Ovary (tissue), 9 donors: ENCODE results near the gene PDYN. TPM values are rescaled to one million over a fixed set of nuclear protein-coding genes. Genes with fewer than 3 reads are reported as not detected.

Experiments
- DNase-seq, 5 donors: peaks; one replicate each; pipeline ENCODE4 v3.0.0-alpha.2; 2019 to 2020
- H3K27ac ChIP-seq, 2 donors: fragments of 200-600 bp; one replicate each; pipeline versions ENCODE4 v1.5.1 to v1.8.0; 2019 to 2022
- H3K27me3 ChIP-seq: fragments of 200-600 bp; one replicate; pipeline ENCODE4 v1.8.0; 2022
- H3K36me3 ChIP-seq: fragments of 200-600 bp; sonication (generic); one replicate; pipeline ENCODE4 v1.5.1; 2019
- H3K4me1 ChIP-seq: one replicate; pipeline ENCODE4 v1.8.1; 2013; ENCODE audit warnings: mild to moderate bottlenecking, moderate library complexity; ENCODE audit not compliant: insufficient read depth
- H3K4me3 ChIP-seq: fragments of 200-600 bp; sonication (generic); one replicate; pipeline ENCODE4 v1.5.1; 2017
- H3K9me3 ChIP-seq, 2 donors: fragments of 200-600 bp in 1 of 2; sonication (generic) in 1 of 2; one replicate each; pipeline versions ENCODE4 v1.5.1 to v1.8.1; 2013 to 2019; ENCODE audit warnings: mild to moderate bottlenecking in 1 of 2, moderate library complexity in 1 of 2
- CTCF ChIP-seq, 3 donors: fragments of 450-650 bp in 2 of 3; fragments of 200-600 bp in 1 of 3; IDR thresholded peaks; one replicate each; pipeline versions ENCODE4 v1.5.1 to v1.8.0; 2016 to 2022; ENCODE audit warnings: antibody characterized with exemption in 3 of 3, mild to moderate bottlenecking in 1 of 3
- EP300 ChIP-seq: sonication (generic); formaldehyde crosslinking; IDR thresholded peaks from one replicate; pipeline ENCODE4 v1.6.1; 2017; ENCODE audit warnings: antibody characterized with exemption
- POLR2A ChIP-seq: fragments of 450-650 bp; IDR thresholded peaks from one replicate; pipeline ENCODE4 v1.6.1; 2017; ENCODE audit warnings: antibody characterized with exemption, mild to moderate bottlenecking, moderate library complexity
- WGBS, 3 donors: extraction: QIAGEN DNeasy Blood & Tissue Kit in 1 of 3; methylation state at CpG; one replicate each; pipeline versions ENCODE4 v1.1.5 to v1.1.7; 2013 to 2017; 5-methylcytosine and 5-hydroxymethylcytosine counted together
- intact Hi-C, 4 donors: fragments of 100-400 bp; cut with DNase I; formaldehyde crosslinking; loops; one replicate each; pipeline versions ENCODE4 v1.11.0 to v1.15.1; 2022 to 2023
- polyA plus RNA-seq, 2 donors: library from polyadenylated mRNA; stranded (reverse); fragments of 200-250 nt in 1 of 2; fragments of 350-450 nt in 1 of 2; fragmentation: Illumina TruSeq in 1 of 2; extraction: RNeasy Lipid Tissue Mini Kit (QIAGEN cat#74804) in 1 of 2; gene quantifications; one replicate each; pipeline ENCODE4 v1.2.3, GENCODE V29; 2013 to 2014
- total RNA-seq, 7 donors: library from RNA; depleted of rRNA in 2 of 7; stranded (reverse); fragments of >200 nt in 2 of 7; fragmentation: NEBNext Ultra II Directional in 3 of 7; extraction: Animal tissue kit (Norgen Biotek cat#: 25700) in 3 of 7; gene quantifications; one replicate each; pipeline versions ENCODE4 v1.1.0 to v1.2.4, GENCODE V29; 2016 to 2023
- donor health status: DM: no; HTN: no; CAD: no; lungs with moderate emphysema.
- donor health status: DM: no; HTN: no; CAD: no.
- donor health status: Bipolar disorder and iron deficiency.
- donor health status: DM: yes; HTN: yes; CAD: no.
- donor health status: DM: no; HTN: no; CAD: no.
- donor health status: DM: yes; HTN: yes; CAD: no.

The PDYN gene
- total and polyA plus RNA-seq, 9 donors = not detected

GRCh38 chr20:2004171-2004570, 10.3 kb upstream of the PDYN start:
- Histone ChIP-seq H3K9me3 (no peaks in the 10 kb centered on the region), H3K27ac (no peak overlapping the region), H3K36me3 (no peaks in the 10 kb centered on the region), H3K4me1 (no peaks in the 10 kb centered on the region), H3K4me3 (no peak overlapping the region), H3K27me3 (no peaks in the 10 kb centered on the region)
- WGBS, 3 donors = 0 to 13% (median 12%) methylated on average over 1 of the region's 1 CpG
- intact Hi-C loops = no loop called here
- no peak for TF ChIP-seq CTCF (IDR thresholded peaks at IDR 0.05)
- TF ChIP-seq EP300 = no peak
- TF ChIP-seq POLR2A = no peak
- no peak for DNase-seq

- intact Hi-C loops = no loop called here
- TF ChIP-seq POLR2A = no peak
- no peak for TF ChIP-seq CTCF (IDR thresholded peaks at IDR 0.05)
- TF ChIP-seq EP300 = no peak
- 69 to 78% (median 74%) methylated on average over 4 of the region's 4 CpGs for WGBS, 3 donors
Observed at GRCh38 chr20:2002365-2002764, 8.5 kb upstream of the PDYN start.

DNA sequence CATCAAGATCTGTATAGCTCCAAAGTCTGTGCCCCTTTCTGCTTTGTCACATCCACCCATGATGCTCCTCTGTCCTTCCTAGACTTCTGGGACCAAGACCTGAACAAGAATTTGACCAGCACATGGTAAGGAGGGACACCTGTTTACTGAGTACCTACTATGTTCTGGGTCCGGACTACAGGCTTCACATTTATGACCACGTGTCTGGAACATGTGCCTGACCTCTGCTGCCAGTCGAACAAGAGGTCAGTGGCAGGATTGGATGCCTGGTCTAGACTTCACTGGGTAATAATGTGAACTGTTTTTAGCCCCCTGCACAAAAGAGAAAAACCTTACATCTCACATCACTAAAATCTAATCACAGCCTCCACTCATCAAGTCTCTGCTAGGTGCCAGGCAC, 7.3 kb upstream of the PDYN start:
- no peak overlapping the region for H3K4me3 ChIP-seq
- 58 to 70% (median 69%) methylated on average over 3 of the region's 3 CpGs for WGBS, 3 donors

More at GRCh38 chr20:2002365-2002764, 8.5 kb upstream of the PDYN start:
- Histone ChIP-seq H3K27ac (no peak overlapping the region), H3K27me3 (no peaks in the 10 kb centered on the region), H3K9me3 (no peaks in the 10 kb centered on the region), H3K4me3 (no peak overlapping the region), H3K36me3 (no peaks in the 10 kb centered on the region), H3K4me1 (no peaks in the 10 kb centered on the region)
- DNase-seq = no peak

GRCh38 chr20:2000285-2000684, 6.4 kb upstream of the PDYN start:
- 72 to 76% (median 73%) methylated on average over 6 of the region's 6 CpGs for WGBS, 3 donors
- intact Hi-C loops = no loop called here
- no peaks in the 10 kb centered on the region for H3K27me3 ChIP-seq
- no peaks in the 10 kb centered on the region for H3K9me3 ChIP-seq
- H3K4me3 ChIP-seq = no peak overlapping the region
- H3K4me1 ChIP-seq = no peaks in the 10 kb centered on the region
- no peak for DNase-seq
- H3K36me3 ChIP-seq = no peaks in the 10 kb centered on the region
- TF ChIP-seq EP300 (no peak), POLR2A (no peak), CTCF (IDR thresholded peaks at IDR 0.05) (no peak)
- H3K27ac ChIP-seq = no peak overlapping the region

More for the DNA sequence above, 7.3 kb upstream of the PDYN start:
- H3K27me3 ChIP-seq = no peaks in the 10 kb centered on the region
- no peak overlapping the region for H3K27ac ChIP-seq
- H3K9me3 ChIP-seq = no peaks in the 10 kb centered on the region
- no peak for DNase-seq
- no peaks in the 10 kb centered on the region for H3K4me1 ChIP-seq
- H3K36me3 ChIP-seq = no peaks in the 10 kb centered on the region
- intact Hi-C loops = no loop called here
- TF ChIP-seq EP300 = no peak
- no peak for TF ChIP-seq POLR2A

DNA sequence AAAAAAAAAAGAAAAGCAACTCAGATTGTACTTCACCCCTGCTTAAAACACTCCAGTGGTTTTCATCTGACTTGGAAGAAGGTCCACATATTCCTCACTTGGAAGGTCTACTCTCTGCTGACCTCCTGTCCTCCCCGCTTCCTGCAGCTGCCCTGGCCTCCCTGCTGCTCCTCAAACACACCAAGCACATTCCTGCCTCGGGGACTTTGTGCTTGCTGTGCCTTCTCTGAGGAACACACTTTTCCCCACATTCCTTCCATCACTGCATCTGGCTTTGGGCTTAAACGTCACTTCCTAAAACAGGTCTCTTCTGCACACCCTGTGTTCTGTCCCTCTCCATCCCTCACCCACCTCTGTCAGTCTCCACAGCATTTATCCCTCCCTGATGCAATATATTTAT, 4.9 kb upstream of the PDYN start:
- no peak for DNase-seq
- H3K4me1 ChIP-seq = no peaks in the 10 kb centered on the region

More for the DNA sequence above, 4.9 kb upstream of the PDYN start:
- no peaks in the 10 kb centered on the region for H3K36me3 ChIP-seq
- no peak for TF ChIP-seq EP300
- no peak for TF ChIP-seq POLR2A
- no peak for TF ChIP-seq CTCF (IDR thresholded peaks at IDR 0.05)
- no peaks in the 10 kb centered on the region for H3K27me3 ChIP-seq
- H3K4me3 ChIP-seq = no peak overlapping the region
- H3K27ac ChIP-seq = no peak overlapping the region
- WGBS, 3 donors = 43 to 54% (median 43%) methylated on average over 3 of the region's 3 CpGs
- no peaks in the 10 kb centered on the region for H3K9me3 ChIP-seq
- intact Hi-C loops = no loop called here
